Choroid plexus epithelial cell (primary cell): ENCODE results near the gene GPHN.

Experiments
- DNase-seq: peaks from one replicate; pipeline ENCODE4 v3.0.0-alpha.2; 2010; ENCODE audit warnings: low read depth
- H3K4me3 ChIP-seq: 2 replicates; pipeline ENCODE4 v1.5.1; 2011; ENCODE audit warnings: low read depth, mild to moderate bottlenecking, control low read depth, low read length, moderate library complexity
- TF ChIP-seq, protein P1 (sequence below): conservative IDR thresholded peaks from 2 replicates; pipeline ENCODE4 v1.5.1; 2011; ENCODE audit warnings: low read depth, mild to moderate bottlenecking, control low read depth, inconsistent platforms, low read length, moderate library complexity

Gene GPHN

DNA sequence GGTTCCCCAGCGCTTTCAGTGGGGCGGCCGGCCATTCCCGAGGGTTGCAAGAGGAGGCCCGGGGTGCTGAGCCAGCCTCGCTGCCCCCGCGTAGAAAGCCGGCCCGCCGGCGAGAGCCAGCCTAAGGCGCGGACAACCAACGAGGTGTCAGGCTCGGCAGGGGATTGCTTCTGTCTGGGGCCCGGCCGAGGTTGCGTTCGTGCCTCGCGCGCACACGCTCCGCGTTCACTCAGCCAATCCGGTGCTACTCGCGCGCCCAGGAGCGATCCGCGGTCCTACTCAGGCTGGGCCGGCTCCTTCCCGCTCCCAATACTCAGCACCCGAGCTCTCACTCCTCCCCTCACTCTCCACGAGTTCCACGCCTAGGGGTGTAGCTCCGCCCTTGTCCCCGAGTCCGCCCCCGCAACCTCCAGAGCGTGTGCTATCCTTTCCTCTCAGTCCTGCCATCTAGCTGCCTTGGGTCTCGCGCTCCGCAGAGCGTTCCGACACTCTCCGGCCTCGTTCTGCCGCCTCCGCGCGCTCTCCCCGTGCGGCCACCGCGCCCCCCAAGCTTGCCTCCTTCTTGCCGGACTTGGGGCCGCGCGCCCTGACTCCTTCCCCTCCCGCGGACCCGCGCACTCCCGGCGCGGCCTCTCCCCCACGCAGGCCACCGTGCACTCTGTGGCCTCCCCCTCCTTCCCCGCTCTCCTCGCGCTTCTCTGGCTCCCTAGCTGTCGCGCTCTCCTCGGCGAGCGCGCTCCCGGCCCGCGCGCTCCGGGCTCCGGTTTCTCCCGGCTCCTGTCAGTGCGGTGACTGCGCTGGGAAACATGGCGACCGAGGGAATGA lies at the start of gene GPHN:
TSS of gene GPHN (plus strand) at position 426 of the 825 bp plus-strand sequence.
- peak; percentile 99 for DNase-seq
- TF ChIP-seq, protein P1, sequence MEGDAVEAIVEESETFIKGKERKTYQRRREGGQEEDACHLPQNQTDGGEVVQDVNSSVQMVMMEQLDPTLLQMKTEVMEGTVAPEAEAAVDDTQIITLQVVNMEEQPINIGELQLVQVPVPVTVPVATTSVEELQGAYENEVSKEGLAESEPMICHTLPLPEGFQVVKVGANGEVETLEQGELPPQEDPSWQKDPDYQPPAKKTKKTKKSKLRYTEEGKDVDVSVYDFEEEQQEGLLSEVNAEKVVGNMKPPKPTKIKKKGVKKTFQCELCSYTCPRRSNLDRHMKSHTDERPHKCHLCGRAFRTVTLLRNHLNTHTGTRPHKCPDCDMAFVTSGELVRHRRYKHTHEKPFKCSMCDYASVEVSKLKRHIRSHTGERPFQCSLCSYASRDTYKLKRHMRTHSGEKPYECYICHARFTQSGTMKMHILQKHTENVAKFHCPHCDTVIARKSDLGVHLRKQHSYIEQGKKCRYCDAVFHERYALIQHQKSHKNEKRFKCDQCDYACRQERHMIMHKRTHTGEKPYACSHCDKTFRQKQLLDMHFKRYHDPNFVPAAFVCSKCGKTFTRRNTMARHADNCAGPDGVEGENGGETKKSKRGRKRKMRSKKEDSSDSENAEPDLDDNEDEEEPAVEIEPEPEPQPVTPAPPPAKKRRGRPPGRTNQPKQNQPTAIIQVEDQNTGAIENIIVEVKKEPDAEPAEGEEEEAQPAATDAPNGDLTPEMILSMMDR, result peak; percentile 50
- H3K4me3 ChIP-seq, result peak within 1 kb of the TSS; percentile 93

DNA sequence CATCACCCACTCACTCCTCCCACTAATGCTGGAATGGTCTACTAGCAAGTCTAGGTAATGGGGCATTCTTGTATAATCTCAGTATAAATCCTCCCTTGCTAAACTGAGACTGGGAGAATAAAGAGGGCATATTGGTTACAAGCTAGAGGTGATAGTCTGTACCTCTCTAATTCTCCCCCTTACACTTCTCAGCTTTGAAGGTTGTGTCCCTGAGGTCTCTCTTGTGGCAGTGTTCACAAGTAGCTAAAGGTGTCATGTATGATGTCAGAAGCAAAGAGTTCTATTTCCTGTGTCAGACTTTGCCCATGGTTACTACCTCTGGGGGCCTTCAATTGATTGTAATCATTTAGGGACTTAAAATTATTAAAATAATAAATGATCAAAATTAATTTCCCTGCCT lies 48.3 kb upstream of the GPHN start:
- TF ChIP-seq, protein P1, result no peak
- no peak overlapping the region for H3K4me3 ChIP-seq
- no peak for DNase-seq

DNA sequence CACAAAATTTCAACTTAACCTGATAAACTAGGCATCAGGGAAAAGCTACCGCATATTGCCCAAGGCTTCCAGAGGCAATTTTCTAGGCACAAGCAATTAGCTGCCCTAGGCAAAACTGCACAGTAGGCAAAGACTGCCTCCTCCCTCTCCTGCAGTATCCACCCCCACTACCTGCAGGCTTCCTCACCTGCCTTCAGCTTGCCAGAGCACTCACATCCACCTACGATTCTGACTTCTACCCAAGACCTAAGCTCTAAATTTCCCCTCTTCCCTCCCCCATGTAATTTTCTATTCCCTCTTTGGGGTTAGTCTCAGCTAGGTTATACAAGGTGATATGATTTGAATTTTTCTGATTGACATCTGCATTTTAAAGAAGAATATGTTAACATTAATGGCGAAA lies 43.7 kb upstream of the GPHN start:
- H3K4me3 ChIP-seq, result no peak overlapping the region
- TF ChIP-seq, protein P1, result no peak
- DNase-seq, result no peak

DNA sequence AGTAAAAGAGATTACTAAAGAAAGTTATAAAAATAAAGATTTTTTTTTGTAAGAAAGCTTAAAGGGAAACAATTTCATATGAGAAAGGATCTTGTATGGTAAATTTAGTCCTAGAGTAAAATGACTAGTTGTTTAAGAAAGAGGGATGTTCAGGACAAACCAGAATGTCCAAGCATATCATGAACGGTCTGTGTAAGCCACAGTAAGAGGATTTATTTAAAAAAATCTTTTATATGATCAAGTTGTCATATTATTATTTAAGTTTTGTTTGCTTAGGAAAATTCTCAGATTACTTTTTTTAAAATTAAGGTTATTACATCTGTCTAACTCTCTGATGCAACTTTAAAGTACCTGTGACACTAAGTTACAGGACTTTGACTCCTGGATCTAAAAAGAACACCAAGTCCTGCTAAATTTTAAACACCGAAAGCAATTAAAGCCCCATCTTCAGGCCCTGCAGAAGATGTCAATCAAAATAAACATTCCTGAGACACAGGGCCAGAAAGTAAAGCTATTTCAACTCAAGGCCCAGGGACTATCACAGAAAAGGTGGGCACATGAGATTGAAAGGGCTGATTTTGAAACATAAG lies 39.1 kb upstream of the GPHN start:
- H3K4me3 ChIP-seq, result no peak overlapping the region
- DNase-seq, result no peak
- TF ChIP-seq, protein P1, result no peak

DNA sequence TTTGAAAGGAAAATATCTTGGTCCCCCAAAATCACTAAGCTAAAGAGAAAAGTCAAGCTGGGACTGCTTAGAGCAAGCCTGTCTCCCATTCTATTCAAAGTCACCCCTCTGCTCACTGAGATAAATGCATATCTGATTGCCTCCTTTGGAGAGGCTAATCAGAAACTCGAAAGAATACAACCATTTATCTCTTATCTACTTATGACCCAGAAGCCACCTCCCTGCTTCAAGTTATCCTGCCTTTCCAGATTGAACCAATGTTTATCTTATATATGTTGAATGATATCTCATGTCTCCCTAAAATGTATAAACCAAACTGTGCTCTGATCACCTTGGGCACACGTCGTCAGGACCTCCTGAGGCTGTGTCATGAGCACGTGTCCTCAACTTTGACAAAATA lies 36.4 kb upstream of the GPHN start:
- H3K4me3 ChIP-seq, result no peak overlapping the region
- TF ChIP-seq, protein P1, result no peak
- DNase-seq, result no peak

DNA sequence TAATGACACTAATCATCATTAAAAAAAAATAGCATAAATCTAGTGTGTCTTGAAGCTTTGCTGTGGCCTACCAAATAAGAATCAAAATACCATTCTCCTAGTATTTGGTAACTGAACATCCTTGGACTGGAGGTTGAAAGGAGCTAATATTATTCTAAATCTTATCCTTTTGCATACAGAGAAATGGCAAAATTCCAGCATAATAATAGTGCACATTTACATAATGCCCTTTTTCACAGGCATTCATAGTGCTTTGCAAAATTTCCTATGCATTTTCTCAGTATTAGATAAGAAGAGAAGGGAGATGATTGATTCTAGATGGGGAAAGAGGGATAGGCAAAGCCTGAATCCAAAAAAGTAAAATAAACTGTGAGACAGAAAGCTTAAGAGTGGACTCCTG lies 35.7 kb upstream of the GPHN start:
- H3K4me3 ChIP-seq, result no peak overlapping the region
- TF ChIP-seq, protein P1, result no peak

More for the DNA sequence above, 35.7 kb upstream of the GPHN start:
- no peak for DNase-seq
